NCI-H1092 (cell line): Measurements from ENCODE around the gene WASHC3.
"Not testable (repeated sequence)": the region's sequence is repeated elsewhere in the genome, so short reads cannot be mapped to it uniquely, and the experiment has no call there.

ENCODE experiments used
- DNase-seq: peaks from one replicate; lab custom pipeline; 2025; lab: John Stamatoyannopoulos, UW

WASHC3 gene

GRCh38 chr12:102061560-102062418 is at the start of gene WASHC3:
TSS of gene WASHC3 (minus strand) at chr12:102061991. CDS start at chr12:102061962, 29 bp downstream.
- DNase-seq: peak; percentile 87

GRCh38 chr12:102110782-102111181 is 49.0 kb upstream of the WASHC3 start:
- DNase-seq: no peak

GRCh38 chr12:102107970-102108369 is 46.2 kb upstream of the WASHC3 start:
- DNase-seq: no peak

GRCh38 chr12:102106905-102107304 is 45.1 kb upstream of the WASHC3 start:
- no peak for DNase-seq

GRCh38 chr12:102096855-102097254 is 35.1 kb upstream of the WASHC3 start:
- no peak for DNase-seq

GRCh38 chr12:102095677-102096263 is 34.0 kb upstream of the WASHC3 start:
- DNase-seq: no peak

- DNase-seq: no peak
Observed at GRCh38 chr12:102093319-102093718, 31.5 kb upstream of the WASHC3 start.

- not testable (repeated sequence) for DNase-seq
Observed at GRCh38 chr12:102089228-102089835, 27.5 kb upstream of the WASHC3 start.

GRCh38 chr12:102080842-102081241 is 19.1 kb upstream of the WASHC3 start:
- no peak for DNase-seq

GRCh38 chr12:102072092-102072491 is 10.3 kb upstream of the WASHC3 start:
- DNase-seq: not testable (repeated sequence)

- DNase-seq: no peak
Observed at GRCh38 chr12:102069707-102070106, 7.9 kb upstream of the WASHC3 start.

- no peak for DNase-seq
Observed at GRCh38 chr12:102067574-102068258, 5.9 kb upstream of the WASHC3 start.

- no peak for DNase-seq
Observed at GRCh38 chr12:102064476-102064875, 2.7 kb upstream of the WASHC3 start.

GRCh38 chr12:102063069-102063468 is 1.3 kb upstream of the WASHC3 start:
- DNase-seq: no peak

GRCh38 chr12:102062419-102062806 is 622 bp upstream of the WASHC3 start:
- no peak for DNase-seq

GRCh38 chr12:102061096-102061559 is 663 bp downstream of the WASHC3 start:
- DNase-seq: no peak

GRCh38 chr12:102059343-102059742 is 2.4 kb downstream of the WASHC3 start:
- DNase-seq: no peak

- no peak for DNase-seq
Observed at GRCh38 chr12:102054345-102054744, 7.4 kb downstream of the WASHC3 start.

GRCh38 chr12:102053062-102053349 is 8.8 kb downstream of the WASHC3 start:
- DNase-seq: no peak

GRCh38 chr12:102052192-102053061 is 9.4 kb downstream of the WASHC3 start:
- no peak for DNase-seq

- DNase-seq: no peak
Observed at GRCh38 chr12:102051431-102051965, 10.3 kb downstream of the WASHC3 start.
